Right lobe of liver (tissue), 6 donors: ENCODE measurements around the gene SMPD1. TPM values are rescaled to one million over a fixed set of nuclear protein-coding genes. Genes with fewer than 3 reads are reported as not detected.

Source experiments
- ATAC-seq, 4 donors: fragments of 200-7000 bp; cut with Tn5 transposase; one replicate each; pipeline ENCODE4 v1.9.1; 2020; ENCODE audit warnings: mild to moderate bottlenecking in 4 of 4, moderate library complexity in 4 of 4
- DNase-seq, 3 donors: peaks; one replicate each; pipeline ENCODE4 v3.0.0-alpha.2; 2020
- H3K27ac ChIP-seq, 3 donors: fragments of 200-600 bp; one replicate each; pipeline ENCODE4 v1.8.0; 2022
- H3K27me3 ChIP-seq, 2 donors: fragments of 200-600 bp; one replicate each; pipeline ENCODE4 v1.8.0; 2022
- H3K36me3 ChIP-seq, 4 donors: fragments of 200-600 bp; sonication (generic) in 1 of 4; one replicate each; pipeline versions ENCODE4 v1.5.1 to v1.8.0; 2017 to 2022; ENCODE audit warnings: control low read depth in 1 of 4
- H3K4me1 ChIP-seq, 4 donors: fragments of 200-600 bp; sonication (generic) in 1 of 4; one replicate each; pipeline versions ENCODE4 v1.5.1 to v1.8.0; 2017 to 2022; ENCODE audit warnings: control low read depth in 1 of 4
- H3K4me3 ChIP-seq, 3 donors: fragments of 200-600 bp; one replicate each; pipeline ENCODE4 v1.8.0; 2022
- H3K9me3 ChIP-seq, 4 donors: fragments of 200-600 bp; sonication (generic) in 1 of 4; one replicate each; pipeline versions ENCODE4 v1.5.1 to v1.8.0; 2017 to 2022; ENCODE audit warnings: control low read depth in 1 of 4
- POLR2A ChIP-seq: fragments of 450-650 bp; IDR thresholded peaks from one replicate; pipeline ENCODE4 v1.6.1; 2017; ENCODE audit warnings: antibody characterized with exemption, mild to moderate bottlenecking
- WGBS: methylation state at CpG from one replicate; pipeline ENCODE4 v1.1.6; 2018; ENCODE audit warnings: low coverage, low lambda C conversion rate; ENCODE audit not compliant: insufficient coverage; ENCODE audit errors: missing lambda C conversion rate; 5-methylcytosine and 5-hydroxymethylcytosine counted together
- intact Hi-C, 2 donors: fragments of 100-400 bp; cut with DNase I; formaldehyde crosslinking; loops; one replicate each; pipeline versions ENCODE4 v1.11.2 to v1.14.1; 2022
- total RNA-seq, 6 experiments: library from RNA; depleted of rRNA in 2 of 6; stranded (reverse); fragments of >200 nt in 2 of 6; fragmentation: NEBNext Ultra II Directional in 3 of 6; extraction: Animal tissue kit (Norgen Biotek cat#: 25700) in 3 of 6; gene quantifications; one replicate each; pipeline versions ENCODE4 v1.1.0 to v1.2.4, GENCODE V29; 2016 to 2023
- TF ChIP-seq, protein P1 (sequence below), 4 donors: fragments of 200-600 bp in 3 of 4; fragments of 450-650 bp in 1 of 4; IDR thresholded peaks; one replicate each; pipeline versions ENCODE4 v1.5.1 to v1.8.0; 2016 to 2022; ENCODE audit warnings: antibody characterized with exemption in 4 of 4, mild to moderate bottlenecking in 2 of 4
- donor health status: DM: no; HTN: yes; CAD: no.
- donor health status: DM: no; HTN: no; CAD: no.
- donor health status: DM: no; HTN: no; CAD: no.
- donor health status: DM: no; HTN: yes; CAD: no.
- donor health status: DM: no; HTN: yes; CAD: no.

The SMPD1 gene
- total RNA-seq, 6 experiments from 2014 or later = 45.3 to 77.9 (median 57.3) TPM

DNA sequence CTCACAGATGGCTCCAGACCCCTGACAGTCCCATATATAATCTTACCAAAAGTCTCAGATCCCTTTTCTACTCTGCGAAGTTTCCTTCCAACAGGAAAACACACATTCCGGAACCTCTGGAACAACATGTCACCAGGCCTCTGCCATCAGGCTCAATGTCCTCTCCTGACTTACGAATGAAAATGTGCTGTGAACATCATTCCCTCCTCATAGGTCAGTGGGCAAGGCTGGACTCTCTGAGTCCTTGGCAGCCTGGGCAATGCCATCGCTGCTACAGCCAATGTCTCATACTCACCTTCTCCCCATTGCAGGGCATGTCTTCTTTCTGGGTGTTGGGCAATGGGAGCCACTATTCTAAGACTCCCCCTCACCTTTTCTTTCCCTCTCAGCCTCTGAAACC, 52.2 kb downstream of the SMPD1 start:
- no peak for TF ChIP-seq POLR2A
- TF ChIP-seq, protein P1, sequence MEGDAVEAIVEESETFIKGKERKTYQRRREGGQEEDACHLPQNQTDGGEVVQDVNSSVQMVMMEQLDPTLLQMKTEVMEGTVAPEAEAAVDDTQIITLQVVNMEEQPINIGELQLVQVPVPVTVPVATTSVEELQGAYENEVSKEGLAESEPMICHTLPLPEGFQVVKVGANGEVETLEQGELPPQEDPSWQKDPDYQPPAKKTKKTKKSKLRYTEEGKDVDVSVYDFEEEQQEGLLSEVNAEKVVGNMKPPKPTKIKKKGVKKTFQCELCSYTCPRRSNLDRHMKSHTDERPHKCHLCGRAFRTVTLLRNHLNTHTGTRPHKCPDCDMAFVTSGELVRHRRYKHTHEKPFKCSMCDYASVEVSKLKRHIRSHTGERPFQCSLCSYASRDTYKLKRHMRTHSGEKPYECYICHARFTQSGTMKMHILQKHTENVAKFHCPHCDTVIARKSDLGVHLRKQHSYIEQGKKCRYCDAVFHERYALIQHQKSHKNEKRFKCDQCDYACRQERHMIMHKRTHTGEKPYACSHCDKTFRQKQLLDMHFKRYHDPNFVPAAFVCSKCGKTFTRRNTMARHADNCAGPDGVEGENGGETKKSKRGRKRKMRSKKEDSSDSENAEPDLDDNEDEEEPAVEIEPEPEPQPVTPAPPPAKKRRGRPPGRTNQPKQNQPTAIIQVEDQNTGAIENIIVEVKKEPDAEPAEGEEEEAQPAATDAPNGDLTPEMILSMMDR (IDR thresholded peaks at IDR 0.05) = no peak
- Histone ChIP-seq H3K4me3 (peak overlapping the region in 2 of 3 donors; percentile 74 to 79), H3K27me3 (no peaks in the 10 kb centered on the region), H3K4me1 (peaks cover 0 to 40% (median 9%) of the 10 kb centered on the region in 4 donors), H3K27ac (peak overlapping the region; percentile 33 to 88 (median 87)), H3K9me3 (no peaks in the 10 kb centered on the region), H3K36me3 (peaks cover 0 to 15% (median 3%) of the 10 kb centered on the region in 4 donors)
- ATAC-seq (peak; percentile 3 to 42 (median 40)), DNase-seq (peak in 2 of 3 donors; percentile 69 to 78)
- 40% methylated on average over 4 of the region's 4 CpGs for WGBS
- intact Hi-C loops = loop anchor here in 1 of 2 donors (10.0 kb wide), 1 partner anchor 68 kb away; no protein-coding TSS in a partner anchor

DNA sequence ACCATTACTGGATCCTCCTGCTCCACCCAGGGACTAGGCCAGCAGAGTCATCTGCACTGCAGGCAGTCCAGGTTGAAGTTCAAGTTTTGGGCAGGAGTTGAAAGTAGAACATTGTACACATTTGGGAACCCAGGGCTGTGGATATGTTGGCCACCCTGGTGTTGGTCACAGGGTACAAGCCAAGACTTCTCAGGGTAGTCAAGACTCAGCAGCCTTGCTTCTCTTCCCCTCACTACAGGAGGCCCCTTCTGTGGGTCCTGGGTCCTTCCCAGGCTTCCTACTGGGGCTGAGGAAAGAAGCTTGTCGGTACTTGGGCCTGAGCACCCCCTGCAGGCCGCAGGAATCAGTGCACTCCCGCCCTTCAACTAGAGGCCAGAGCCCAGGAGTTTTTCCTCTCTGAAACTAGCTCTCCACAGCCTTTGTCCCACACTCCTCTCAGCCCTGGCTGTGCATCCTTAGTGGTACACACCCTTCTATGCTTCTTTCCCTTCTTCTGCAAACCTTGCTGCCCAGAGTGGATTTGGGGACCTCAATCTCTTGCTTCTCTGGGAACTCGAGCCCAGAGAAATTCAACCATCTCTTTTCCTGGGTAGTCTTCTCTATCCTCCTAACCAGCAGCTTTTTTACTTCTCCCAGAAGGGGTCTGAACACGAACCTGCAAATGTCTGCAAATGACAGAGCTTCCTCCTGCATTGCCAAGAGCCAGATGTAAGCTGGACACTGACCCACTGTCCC, 53.2 kb downstream of the SMPD1 start:
- 22% methylated on average over 5 of the region's 5 CpGs for WGBS
- Histone ChIP-seq H3K27ac (peak overlapping the region; percentile 33 to 88 (median 87)), H3K9me3 (no peaks in the 10 kb centered on the region), H3K4me1 (peaks cover 0 to 31% (median 9%) of the 10 kb centered on the region in 4 donors), H3K27me3 (no peaks in the 10 kb centered on the region), H3K4me3 (peak overlapping the region in 1 of 3 donors; percentile 79), H3K36me3 (peaks cover 0 to 5% (median under 1%) of the 10 kb centered on the region in 4 donors)
- intact Hi-C loops = loop anchor here in 1 of 2 donors (10.0 kb wide), 1 partner anchor 69 kb away; no protein-coding TSS in a partner anchor
- ATAC-seq (peak; percentile 53 to 69 (median 61)), DNase-seq (peak in 2 of 3 donors; percentile 72 to 74)
- TF ChIP-seq, protein P1 (IDR thresholded peaks at IDR 0.05) = peak; percentile 80 to 90 (median 86)
- no peak for TF ChIP-seq POLR2A

Other genes with a start within 250 kb of the SMPD1 start
- under 1 TPM in 1 of 6 experiments, not detected in 5; 0.20 TPM for gene OR52B2, start 220.1 kb upstream of the SMPD1 start, total RNA-seq
- gene OR52W1, start 191.2 kb upstream of the SMPD1 start, total RNA-seq = not detected
- not detected for gene C11orf42, start 184.9 kb upstream of the SMPD1 start, total RNA-seq
- 10 to 100 TPM; 20.3 to 37.5 (median 27.8) TPM for gene FHIP1B, start 155.8 kb upstream of the SMPD1 start, total RNA-seq
- gene CNGA4, start 151.4 kb upstream of the SMPD1 start, total RNA-seq = under 1 TPM in 1 of 6 experiments, not detected in 5; 0.25 TPM
- not detected for gene CCKBR, start 130.6 kb upstream of the SMPD1 start, total RNA-seq
- 10 to 100 TPM in 1 of 6 experiments, 1 to 10 TPM in 5; 2.6 to 11.2 (median 4.1) TPM for gene CAVIN3, start 70.0 kb upstream of the SMPD1 start, total RNA-seq
- gene APBB1, start 28.6 kb downstream of the SMPD1 start, total RNA-seq = 1 to 10 TPM; 3.3 to 5.6 (median 3.8) TPM
- gene HPX, start 50.5 kb downstream of the SMPD1 start, total RNA-seq = 1,000 to 10,000 TPM; 3,555 to 5,250 (median 4,456) TPM
- 1 to 10 TPM; 5.0 to 8.9 (median 6.7) TPM for gene TRIM3, start 83.5 kb downstream of the SMPD1 start, total RNA-seq
- gene ARFIP2, start 90.9 kb downstream of the SMPD1 start, total RNA-seq = 10 to 100 TPM; 14.6 to 33.3 (median 23.1) TPM
- 10 to 100 TPM; 10.3 to 33.9 (median 14.1) TPM for gene TIMM10B, start 91.0 kb downstream of the SMPD1 start, total RNA-seq
- gene DNHD1, start 106.8 kb downstream of the SMPD1 start, total RNA-seq = 10 to 100 TPM in 1 of 6 experiments, 1 to 10 TPM in 5; 1.9 to 10.3 (median 6.1) TPM
- gene RRP8, start 213.1 kb downstream of the SMPD1 start, total RNA-seq = 10 to 100 TPM; 11.3 to 17.1 (median 14.2) TPM
- 10 to 100 TPM; 33.4 to 79.9 (median 55.0) TPM for gene ILK, start 213.3 kb downstream of the SMPD1 start, total RNA-seq
- gene TAF10, start 221.7 kb downstream of the SMPD1 start, total RNA-seq = 10 to 100 TPM; 47.3 to 81.9 (median 60.4) TPM
- gene TPP1, start 228.9 kb downstream of the SMPD1 start, total RNA-seq = 100 to 1,000 TPM in 2 of 6 experiments, 10 to 100 TPM in 4; 62.5 to 159 (median 81.0) TPM